ENCODE measurements around the gene GJB3.
A peak's percentile ranks its signal among the peaks of the same experiment; 100 is the strongest.
"Not testable (repeated sequence)": the region's sequence is repeated elsewhere in the genome, so short reads cannot be mapped to it uniquely, and the experiment has no call there.

Gene GJB3

GRCh38 chr1:34786521-34787325 lies 5.7 kb downstream of the GJB3 start:
- DNase-seq: peak; percentile 70 to 82 (median 76)

- no peak for DNase-seq
Observed at GRCh38 chr1:34787461-34788420, 6.7 kb downstream of the GJB3 start.

DNA sequence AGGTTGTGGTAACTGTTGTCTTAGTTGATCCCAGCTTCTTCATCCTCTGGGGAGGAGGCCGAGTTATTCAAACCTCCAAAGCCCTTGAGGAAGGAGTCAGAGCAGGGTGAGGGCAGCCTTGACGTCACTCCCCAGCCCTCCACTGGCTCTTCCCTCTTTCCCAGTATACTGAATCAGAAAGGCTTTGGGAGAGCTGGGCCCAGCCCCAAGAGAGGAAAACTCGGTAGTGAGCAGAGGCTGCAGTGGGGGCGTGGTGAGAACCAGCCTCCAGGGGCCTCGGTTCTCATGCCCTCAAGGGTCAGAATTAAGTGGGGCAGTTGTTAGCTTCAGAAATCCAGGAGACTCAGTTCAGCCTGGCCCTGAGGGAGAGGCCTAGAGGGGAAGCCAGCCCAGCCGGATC lies 10.0 kb downstream of the GJB3 start:
- DNase-seq: no peak

GRCh38 chr1:34792424-34792823 lies 11.4 kb downstream of the GJB3 start:
- no peak for DNase-seq

DNA sequence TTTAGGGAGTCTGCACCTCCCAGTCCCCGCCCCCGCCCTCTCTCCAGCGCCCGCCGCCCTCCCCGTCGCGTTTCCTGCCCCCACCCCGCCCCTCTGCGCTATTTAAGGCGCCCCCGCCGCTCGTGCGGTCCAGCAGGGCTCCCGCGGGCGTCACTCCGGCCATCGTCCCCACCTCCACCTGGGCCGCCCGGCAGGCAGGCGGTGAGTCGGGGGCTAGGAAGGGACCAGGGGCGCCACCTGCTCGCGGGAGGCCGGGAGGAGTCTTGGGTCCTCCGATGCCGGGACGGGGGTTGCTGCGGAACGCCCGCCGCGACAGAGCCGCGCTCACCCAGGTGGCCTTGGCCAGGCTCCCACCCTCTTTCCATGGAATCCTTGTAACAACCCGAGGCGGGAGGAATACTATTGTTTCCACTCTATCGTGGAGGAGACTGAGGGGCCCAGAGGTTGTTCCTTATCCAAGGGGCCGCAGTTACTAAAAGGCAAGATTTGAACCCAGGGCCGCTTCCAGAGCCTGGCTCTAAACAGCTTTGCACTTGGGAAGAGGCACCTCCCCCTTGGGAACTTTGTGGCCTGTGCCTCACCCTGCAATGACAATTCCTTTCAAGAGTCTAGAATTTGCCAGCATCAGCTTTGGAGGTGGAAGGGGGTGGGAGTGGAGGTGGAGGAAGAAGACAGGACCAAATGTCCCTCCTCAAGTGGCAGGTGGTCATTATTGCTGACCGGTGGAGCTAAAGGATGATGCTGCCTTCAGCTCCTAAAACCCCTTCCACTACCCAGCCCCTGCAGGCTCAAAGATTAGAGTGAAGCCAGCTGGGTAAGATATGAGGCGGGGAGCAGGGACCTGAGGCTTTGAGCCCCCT lies 12.1 kb downstream of the GJB3 start, which contains the start of gene GJA4:
Gene GJA4 (plus strand): TSS at position 132 of the 860 bp plus-strand sequence. CDS start 1,215 bp downstream, outside the sequence.
- no peak for DNase-seq

- no peak for DNase-seq
Observed at GRCh38 chr1:34794001-34794789, 13.2 kb downstream of the GJB3 start.

DNA sequence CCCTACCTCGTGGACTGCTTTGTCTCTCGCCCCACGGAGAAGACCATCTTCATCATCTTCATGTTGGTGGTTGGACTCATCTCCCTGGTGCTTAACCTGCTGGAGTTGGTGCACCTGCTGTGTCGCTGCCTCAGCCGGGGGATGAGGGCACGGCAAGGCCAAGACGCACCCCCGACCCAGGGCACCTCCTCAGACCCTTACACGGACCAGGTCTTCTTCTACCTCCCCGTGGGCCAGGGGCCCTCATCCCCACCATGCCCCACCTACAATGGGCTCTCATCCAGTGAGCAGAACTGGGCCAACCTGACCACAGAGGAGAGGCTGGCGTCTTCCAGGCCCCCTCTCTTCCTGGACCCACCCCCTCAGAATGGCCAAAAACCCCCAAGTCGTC lies 13.8 kb downstream of the GJB3 start:
- no peak for DNase-seq

- DNase-seq: no peak
Observed at GRCh38 chr1:34795916-34796315, 14.9 kb downstream of the GJB3 start.

GRCh38 chr1:34796990-34797389 lies 16.0 kb downstream of the GJB3 start:
- DNase-seq: no peak

- no peak for DNase-seq
Observed at GRCh38 chr1:34800214-34800613, 19.2 kb downstream of the GJB3 start.

GRCh38 chr1:34803770-34804169 lies 22.8 kb downstream of the GJB3 start:
- no peak for DNase-seq

- DNase-seq: no peak
Observed at GRCh38 chr1:34806396-34806795, 25.4 kb downstream of the GJB3 start.

DNA sequence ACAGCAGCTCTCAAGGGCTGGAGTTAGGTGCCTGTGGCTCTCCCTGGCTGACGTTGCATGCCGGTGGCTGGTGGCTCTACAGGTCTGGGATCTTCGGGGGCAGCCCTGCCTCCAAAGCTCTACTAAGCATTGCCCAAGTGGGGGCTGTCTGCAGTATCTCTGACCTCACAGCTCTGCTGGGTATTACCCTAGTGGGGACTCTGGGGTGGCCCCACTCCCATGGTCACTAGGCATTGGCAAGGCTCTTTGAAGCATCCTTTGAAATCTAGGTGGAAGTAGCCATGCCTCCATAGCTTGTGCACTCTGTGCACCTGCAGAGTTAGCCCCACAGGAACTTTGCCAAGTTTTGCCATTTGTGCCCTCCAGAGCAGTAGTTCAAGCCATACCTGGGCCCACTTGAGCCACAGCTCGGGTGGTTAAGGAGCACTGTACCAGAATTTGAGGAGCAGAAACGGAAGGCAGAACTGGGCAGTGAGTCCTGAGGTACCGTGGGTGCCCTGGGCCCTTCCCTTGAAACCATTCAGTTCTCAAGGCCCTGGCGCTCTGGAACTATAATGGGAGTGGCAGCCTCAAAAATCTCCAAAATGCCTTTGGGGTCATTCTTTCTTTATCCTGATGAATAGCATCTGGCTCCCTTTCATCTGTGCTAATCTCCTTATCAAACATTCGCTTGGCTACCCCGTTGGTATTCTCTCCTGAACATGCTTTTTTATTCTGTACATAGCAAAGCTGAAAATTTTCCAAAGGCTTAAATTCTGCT lies 27.2 kb downstream of the GJB3 start:
- no peak for DNase-seq

DNA sequence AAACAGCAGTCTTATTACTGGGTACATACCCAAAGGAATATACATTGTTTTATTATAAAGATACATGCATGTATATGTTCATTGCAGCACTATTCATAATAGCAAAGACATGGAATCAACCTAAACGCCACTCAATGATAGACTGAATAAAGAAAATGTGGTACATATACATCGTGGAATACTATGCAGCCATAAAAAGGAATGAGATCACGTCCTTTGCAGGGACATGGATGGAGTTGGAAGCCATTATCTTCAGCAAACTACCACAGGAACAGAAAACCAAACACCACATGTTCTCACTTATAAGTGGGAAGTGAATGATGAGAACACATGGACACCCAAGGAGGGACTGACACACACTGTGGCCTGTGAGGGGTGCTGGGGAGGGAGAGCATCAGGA lies 29.8 kb downstream of the GJB3 start:
- not testable (repeated sequence) for DNase-seq

GRCh38 chr1:34816332-34816731 lies 35.3 kb downstream of the GJB3 start:
- DNase-seq: no peak

- DNase-seq: no peak
Observed at GRCh38 chr1:34816778-34817177, 35.8 kb downstream of the GJB3 start.

DNA sequence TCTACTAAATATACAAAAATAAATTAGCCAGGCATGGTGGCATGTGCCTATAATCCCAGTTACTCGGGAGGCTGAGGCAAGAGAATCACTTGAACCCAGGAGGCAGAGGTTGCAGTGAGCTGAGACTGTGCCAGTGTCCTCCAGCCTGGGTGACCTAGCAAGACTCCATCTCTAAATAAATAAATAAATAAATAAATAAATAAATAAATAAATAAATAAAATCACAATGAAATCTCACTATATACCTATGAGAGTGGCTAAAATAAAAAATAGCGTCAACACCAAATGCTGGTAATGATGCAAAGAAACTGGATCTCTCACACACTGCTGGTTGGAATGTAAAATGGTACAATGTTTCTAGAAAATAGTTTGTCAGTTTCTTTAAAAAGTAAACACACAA lies 37.8 kb downstream of the GJB3 start:
- not testable (repeated sequence) for DNase-seq

GRCh38 chr1:34822202-34822601 lies 41.2 kb downstream of the GJB3 start:
- no peak for DNase-seq

DNA sequence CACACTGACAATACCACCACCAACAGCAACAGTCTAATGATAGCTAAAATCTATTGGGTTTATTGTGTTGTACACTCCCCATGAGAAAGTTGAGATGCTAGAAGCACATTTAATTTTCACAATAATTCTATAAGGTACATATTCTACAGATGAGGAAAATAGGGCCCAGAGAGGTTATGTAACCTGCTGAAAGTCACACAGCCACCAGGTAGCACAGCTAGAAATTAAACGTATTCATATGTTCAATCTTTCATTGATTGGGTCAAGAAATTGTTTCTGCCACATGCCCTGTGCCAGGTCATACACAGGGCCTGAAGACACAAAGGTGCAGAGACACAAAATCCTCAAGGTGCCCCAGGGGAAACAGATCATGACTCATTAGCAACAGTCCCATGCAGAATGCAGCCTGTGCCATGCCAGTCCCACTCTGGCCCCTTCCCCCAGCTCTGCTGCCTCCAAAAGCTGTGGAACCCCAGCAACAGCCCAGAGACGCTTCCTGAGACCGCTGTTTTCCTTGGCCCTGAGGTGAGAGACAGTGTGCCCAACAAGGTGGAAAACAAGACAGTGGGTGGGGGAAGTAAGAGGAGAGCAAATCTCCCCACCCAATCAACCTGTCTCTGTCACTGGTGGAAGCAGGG lies 43.9 kb downstream of the GJB3 start:
- DNase-seq: no peak

DNA sequence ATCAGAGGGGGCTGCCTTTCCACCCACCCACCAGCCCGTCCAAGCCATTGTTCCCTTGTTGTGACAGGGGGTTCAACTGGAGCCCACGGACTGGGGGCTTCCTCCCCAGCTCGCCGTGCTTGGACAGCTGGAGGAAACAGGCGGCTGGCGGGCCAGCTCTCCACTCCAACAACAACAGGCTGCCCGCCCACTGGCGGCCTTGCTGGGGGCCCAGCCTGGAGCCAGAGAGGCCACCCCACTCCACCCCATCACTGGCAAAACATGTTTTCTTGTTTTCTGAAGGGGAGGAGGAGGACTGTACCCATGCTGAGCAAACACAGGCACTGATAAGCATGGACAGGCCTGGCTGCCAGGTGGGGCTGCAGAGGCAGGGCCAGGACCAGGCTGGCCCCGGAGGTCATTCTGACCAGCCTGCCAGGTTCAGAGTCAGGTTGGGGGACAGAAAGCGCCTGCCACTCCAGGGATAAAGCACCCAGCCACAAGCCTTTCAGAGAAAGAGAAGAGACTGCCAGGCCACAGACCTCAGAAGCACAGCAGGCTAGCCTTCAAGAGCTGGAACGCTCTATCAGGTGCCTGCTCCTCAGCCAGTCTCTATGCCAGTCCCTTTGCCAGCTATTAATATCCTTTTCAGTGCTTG lies 44.6 kb downstream of the GJB3 start:
- no peak for DNase-seq

Measured in suppressor macrophage (primary cell).